HepG2 (cell line): ENCODE measurements around the gene MEAF6.

Source experiments
- ADNP ChIP-seq: sonication (generic); formaldehyde crosslinking; IDR thresholded peaks from 2 replicates; pipeline ENCODE4 v1.4.0; 2020; ENCODE audit warnings: missing genetic modification reagents
- CBX5 ChIP-seq: sonication (generic); formaldehyde crosslinking; IDR thresholded peaks from 2 replicates; pipeline ENCODE4 v1.4.0; 2020; ENCODE audit warnings: missing genetic modification reagents, borderline replicate concordance
- CTCF ChIP-seq: sonication (generic); formaldehyde crosslinking; IDR thresholded peaks from 2 replicates; pipeline ENCODE4 v1.5.0; 2020; ENCODE audit warnings: mild to moderate bottlenecking, missing genetic modification reagents, moderate library complexity
- HNF4G ChIP-seq, 2 experiments: sonication (generic) in 1 of 2; formaldehyde crosslinking in 1 of 2; IDR thresholded peaks; 2 replicates each; pipeline versions ENCODE4 v1.4.0 to v1.6.1; 2011 to 2020; ENCODE audit warnings: borderline replicate concordance in 2 of 2, low read depth in 2 of 2, mild to moderate bottlenecking in 2 of 2, low read length in 1 of 2, missing genetic modification reagents in 1 of 2, moderate library complexity in 1 of 2
- JUND ChIP-seq: sonication (generic); formaldehyde crosslinking; IDR thresholded peaks from 2 replicates; pipeline ENCODE4 v1.8.0; 2022; ENCODE audit warnings: mild to moderate bottlenecking, missing genetic modification reagents
- PHF21A ChIP-seq: sonication (generic); formaldehyde crosslinking; IDR thresholded peaks from 2 replicates; pipeline ENCODE4 v1.5.0; 2020; ENCODE audit warnings: mild to moderate bottlenecking, missing genetic modification reagents
- POLR2AphosphoS5 ChIP-seq: IDR thresholded peaks from 2 replicates; pipeline ENCODE4 v1.6.1; 2012; ENCODE audit warnings: low read depth, low read length
- SP2 ChIP-seq: sonication (generic); formaldehyde crosslinking; IDR thresholded peaks from 2 replicates; pipeline ENCODE4 v1.5.1; 2020; ENCODE audit warnings: mild to moderate bottlenecking, missing genetic modification reagents
- TAF1 ChIP-seq: sonication (generic); formaldehyde crosslinking; IDR thresholded peaks from 2 replicates; pipeline ENCODE4 v1.4.0; 2020; ENCODE audit warnings: missing genetic modification reagents
- THAP11 ChIP-seq: IDR thresholded peaks from 2 replicates; pipeline ENCODE4 v1.6.1; 2016; ENCODE audit warnings: missing biosample characterization, missing genetic modification reagents
- ZBTB1 ChIP-seq: sonication (generic); formaldehyde crosslinking; IDR thresholded peaks from 2 replicates; pipeline ENCODE4 v1.4.0; 2020; ENCODE audit warnings: missing genetic modification reagents, borderline replicate concordance
- ZFP41 ChIP-seq: sonication (generic); formaldehyde crosslinking; IDR thresholded peaks from 2 replicates; pipeline ENCODE4 v1.4.0; 2020; ENCODE audit warnings: mild to moderate bottlenecking, missing genetic modification reagents, borderline replicate concordance
- ZMYM3 ChIP-seq: sonication (generic); formaldehyde crosslinking; IDR thresholded peaks from 2 replicates; pipeline ENCODE4 v1.5.1; 2020; ENCODE audit warnings: mild to moderate bottlenecking, missing genetic modification reagents

GRCh38 chr1:37561133-37562132 is 46.9 kb upstream of the MEAF6 start:
- TF ChIP-seq CTCF (CRISPR knock-in tag) = peak; percentile 79
- no peak for TF ChIP-seq HNF4G (IDR thresholded peaks at IDR 0.05; ENCODE audit: borderline replicate concordance, low read depth, low read length)
- TF ChIP-seq HNF4G (CRISPR knock-in tag; IDR thresholded peaks at IDR 0.05; ENCODE audit: borderline replicate concordance, low read depth) = no peak; the same call in 1 of the 2 replicates
- peak; percentile 93 for TF ChIP-seq ZMYM3 (CRISPR knock-in tag)
- no peak for TF ChIP-seq ZFP41 (CRISPR knock-in tag)
- TF ChIP-seq CBX5 = no peak
- no peak for TF ChIP-seq JUND (CRISPR knock-in tag)
- TF ChIP-seq THAP11 (CRISPR knock-in tag) = no peak
- TF ChIP-seq TAF1 (CRISPR knock-in tag) = no peak
- TF ChIP-seq POLR2AphosphoS5 = no peak
- TF ChIP-seq SP2 = no peak
- no peak for TF ChIP-seq PHF21A (CRISPR knock-in tag)
- 0 out of 2 replicates have a peak, but pooled peaks have one; percentile 45 for TF ChIP-seq ADNP
- no peak for TF ChIP-seq ZBTB1 (CRISPR knock-in tag)
